Mammary epithelial cell (primary cell): ENCODE data around the gene HAUS1.

Experiments
- CTCF ChIP-seq, 2 donors: IDR thresholded peaks in 1 of 2; conservative IDR thresholded peaks in 1 of 2; 2 replicates each; pipeline ENCODE4 v1.5.1; 2011 to 2012; ENCODE audit warnings: inconsistent platforms in 2 of 2, low read length in 2 of 2, mild to moderate bottlenecking in 2 of 2, control low read depth in 1 of 2, low read depth in 1 of 2; ENCODE audit not compliant: insufficient read depth in 1 of 2; ENCODE audit errors: extremely low read depth in 1 of 2
- EZH2 ChIP-seq: IDR thresholded peaks from 2 replicates; pipeline ENCODE4 v1.6.1; 2012; ENCODE audit warnings: low read length, inconsistent platforms, borderline replicate concordance

DNA sequence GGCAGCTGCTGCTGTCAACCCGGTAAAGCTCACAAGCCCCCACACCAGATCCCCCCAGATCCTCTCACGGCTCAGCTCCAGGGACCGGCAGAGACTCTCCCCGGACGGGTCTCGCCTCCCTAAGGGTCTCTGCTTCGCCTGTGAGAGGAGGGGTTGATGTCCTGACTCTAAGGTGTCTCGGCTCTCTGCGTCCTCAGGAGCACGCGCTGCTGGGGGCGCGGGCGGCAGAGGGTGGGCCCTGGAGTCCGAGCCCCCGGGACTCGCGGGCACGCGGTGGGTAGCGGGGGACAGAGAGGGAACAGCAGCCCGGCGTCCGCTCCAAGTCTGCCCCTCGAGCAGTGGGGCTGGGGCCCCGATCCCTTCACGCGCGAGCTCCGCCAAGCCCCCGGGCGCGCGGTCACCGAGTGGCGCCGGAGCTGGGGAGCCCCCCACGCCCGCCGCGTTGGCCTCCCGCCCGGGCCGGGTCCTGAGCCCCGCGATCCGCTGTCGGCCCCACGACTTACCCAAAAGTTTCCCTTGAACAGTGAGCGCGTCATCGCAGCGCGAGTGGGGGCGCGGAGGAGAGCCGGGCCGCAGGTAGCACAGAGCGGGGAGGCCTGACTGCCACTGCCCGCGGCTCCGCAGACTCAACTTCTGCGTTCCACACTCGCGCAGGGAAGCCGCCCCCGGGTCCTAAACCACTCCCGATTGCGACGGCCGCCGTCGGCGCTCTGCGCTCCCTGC lies 32.4 kb upstream of the HAUS1 start, which contains the start of gene PSTPIP2:
- TF ChIP-seq CTCF (conservative IDR thresholded peaks at IDR 0.05 in 1 of 2, IDR thresholded peaks at IDR 0.05 in 1 of 2; ENCODE audit: extremely low read depth in 1 of 2, insufficient read depth in 1 of 2, low read depth in 1 of 2, low read length in 2 of 2) = no peak
- TF ChIP-seq EZH2 = no peak
